HEK293T (cell line): Measurements from ENCODE around the gene AOPEP.

Source experiments
- ARNT ChIP-seq: fragments of 450-650 bp; IDR thresholded peaks from 2 replicates; pipeline ENCODE4 v1.6.1; 2017; ENCODE audit warnings: mild to moderate bottlenecking
- BHLHE40 ChIP-seq: fragments of 450-650 bp; IDR thresholded peaks from 2 replicates; pipeline ENCODE4 v1.6.1; 2016; ENCODE audit warnings: mild to moderate bottlenecking, moderate library complexity, borderline replicate concordance
- CTBP1 ChIP-seq: fragments of 450-650 bp; IDR thresholded peaks from 2 replicates; pipeline ENCODE4 v1.6.1; 2016; ENCODE audit warnings: borderline replicate concordance
- ELF4 ChIP-seq: fragments of 450-650 bp; IDR thresholded peaks from 2 replicates; pipeline ENCODE4 v1.6.1; 2017; ENCODE audit warnings: antibody characterized with exemption
- FOXA1 ChIP-seq: fragments of 450-650 bp; IDR thresholded peaks from 2 replicates; pipeline ENCODE4 v1.6.1; 2016; ENCODE audit warnings: mild to moderate bottlenecking
- FOXK2 ChIP-seq: fragments of 450-650 bp; IDR thresholded peaks from 2 replicates; pipeline ENCODE4 v1.6.1; 2016; ENCODE audit warnings: mild to moderate bottlenecking
- FOXM1 ChIP-seq: fragments of 450-650 bp; IDR thresholded peaks from 2 replicates; pipeline ENCODE4 v1.6.1; 2017; ENCODE audit warnings: mild to moderate bottlenecking, borderline replicate concordance
- HDGF ChIP-seq: fragments of 450-650 bp; IDR thresholded peaks from 2 replicates; pipeline ENCODE4 v1.6.1; 2017; ENCODE audit warnings: antibody characterized with exemption, borderline replicate concordance
- LEF1 ChIP-seq: fragments of 450-650 bp; IDR thresholded peaks from 2 replicates; pipeline ENCODE4 v1.6.1; 2017; ENCODE audit warnings: mild to moderate bottlenecking, borderline replicate concordance
- NFRKB ChIP-seq: fragments of 450-650 bp; IDR thresholded peaks from 2 replicates; pipeline ENCODE4 v1.6.1; 2016; ENCODE audit warnings: mild to moderate bottlenecking, moderate library complexity
- SP1 ChIP-seq: fragments of 450-650 bp; IDR thresholded peaks from 2 replicates; pipeline ENCODE4 v1.6.1; 2017
- ZNF384 ChIP-seq: fragments of 450-650 bp; IDR thresholded peaks from 2 replicates; pipeline ENCODE4 v1.6.1; 2016
- TF ChIP-seq, protein P1 (sequence below): fragments of 450-650 bp; IDR thresholded peaks from 2 replicates; pipeline ENCODE4 v1.6.1; 2016

DNA sequence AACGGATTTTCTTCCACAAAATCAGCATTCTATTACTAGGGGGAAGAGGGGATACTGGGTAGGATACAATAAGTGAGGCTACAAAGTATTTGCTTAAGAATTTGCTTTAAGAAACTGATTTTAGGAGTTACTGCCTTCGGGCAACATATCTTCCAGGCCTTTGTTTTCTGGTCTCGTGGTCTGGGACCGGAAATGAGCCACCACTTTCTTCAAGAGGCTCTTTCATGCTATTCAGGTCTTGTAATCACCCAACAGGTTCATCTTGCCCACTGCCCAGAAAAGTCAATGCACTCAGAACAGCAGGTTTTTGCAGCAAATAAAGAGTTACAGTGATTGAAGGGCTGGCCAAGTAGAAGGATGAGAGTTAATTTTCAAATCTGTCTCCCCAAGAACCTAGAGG, 6.6 kb upstream of the AOPEP start:
- TF ChIP-seq ZNF384 (no peak), FOXA1 (no peak), NFRKB (no peak), BHLHE40 (no peak), ARNT (no peak), FOXM1 (no peak), CTBP1 (no peak), FOXK2 (no peak), LEF1 (no peak), HDGF (no peak), SP1 (no peak), ELF4 (no peak)
- TF ChIP-seq, protein P1, sequence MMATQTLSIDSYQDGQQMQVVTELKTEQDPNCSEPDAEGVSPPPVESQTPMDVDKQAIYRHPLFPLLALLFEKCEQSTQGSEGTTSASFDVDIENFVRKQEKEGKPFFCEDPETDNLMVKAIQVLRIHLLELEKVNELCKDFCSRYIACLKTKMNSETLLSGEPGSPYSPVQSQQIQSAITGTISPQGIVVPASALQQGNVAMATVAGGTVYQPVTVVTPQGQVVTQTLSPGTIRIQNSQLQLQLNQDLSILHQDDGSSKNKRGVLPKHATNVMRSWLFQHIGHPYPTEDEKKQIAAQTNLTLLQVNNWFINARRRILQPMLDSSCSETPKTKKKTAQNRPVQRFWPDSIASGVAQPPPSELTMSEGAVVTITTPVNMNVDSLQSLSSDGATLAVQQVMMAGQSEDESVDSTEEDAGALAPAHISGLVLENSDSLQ = no peak
